Fibroblast of villous mesenchyme (primary cell): ENCODE data around the gene NUAK1. TPM values are rescaled to one million over a fixed set of nuclear protein-coding genes. Genes with fewer than 3 reads are reported as not detected.

Experiments used
- DNase-seq: peaks from one replicate; pipeline ENCODE4 v3.0.0-alpha.2; 2010; ENCODE audit warnings: low read depth
- H3K4me3 ChIP-seq: 2 replicates; pipeline ENCODE4 v1.5.1; 2011; ENCODE audit warnings: low read depth, mild to moderate bottlenecking, low read length
- CTCF ChIP-seq: IDR thresholded peaks from 2 replicates; pipeline ENCODE4 v1.5.1; 2012; ENCODE audit warnings: low read depth, mild to moderate bottlenecking, low read length; ENCODE audit not compliant: insufficient read depth
- total RNA-seq: library from RNA; depleted of rRNA; stranded (reverse); fragments of >200 nt; gene quantifications from 2 replicates; pipeline ENCODE4 v1.2.3, GENCODE V29; 2012

NUAK1 gene
- total RNA-seq, 1 donor: 84.6 TPM

- H3K4me3 ChIP-seq: no peak overlapping the region
- DNase-seq: no peak
These were observed 84.7 kb downstream of the NUAK1 start for GRCh38 chr12:106054049-106054448.

GRCh38 chr12:106051853-106052531 lies 86.8 kb downstream of the NUAK1 start:
- no peak for DNase-seq
- no peak for TF ChIP-seq CTCF
- H3K4me3 ChIP-seq: no peak overlapping the region

More at GRCh38 chr12:106054049-106054448, 84.7 kb downstream of the NUAK1 start:
- TF ChIP-seq CTCF: no peak

GRCh38 chr12:106049546-106049945 lies 89.2 kb downstream of the NUAK1 start:
- H3K4me3 ChIP-seq: no peak overlapping the region
- DNase-seq: no peak
- TF ChIP-seq CTCF: no peak

GRCh38 chr12:106049105-106049504 lies 89.6 kb downstream of the NUAK1 start:
- peak; percentile 49 for DNase-seq
- no peak for TF ChIP-seq CTCF
- no peak overlapping the region for H3K4me3 ChIP-seq

GRCh38 chr12:106048676-106049075 lies 90.1 kb downstream of the NUAK1 start:
- no peak for DNase-seq
- no peak for TF ChIP-seq CTCF
- no peak overlapping the region for H3K4me3 ChIP-seq

- no peak for DNase-seq
- TF ChIP-seq CTCF: no peak
- H3K4me3 ChIP-seq: no peak overlapping the region
These were observed 90.7 kb downstream of the NUAK1 start for GRCh38 chr12:106048016-106048415.

GRCh38 chr12:106046947-106047346 lies 91.8 kb downstream of the NUAK1 start:
- no peak for DNase-seq
- H3K4me3 ChIP-seq: no peak overlapping the region
- TF ChIP-seq CTCF: no peak
